Medulla oblongata (tissue), 1 donor: ENCODE data around the gene RRAS.
"Not testable (repeated sequence)": the region's sequence is repeated elsewhere in the genome, so short reads cannot be mapped to it uniquely, and the experiment has no call there.

Experiments
- DNase-seq: peaks from one replicate; pipeline ENCODE4 v3.0.0-alpha.2; 2015; ENCODE audit errors: extremely low spot score

Gene RRAS

DNA sequence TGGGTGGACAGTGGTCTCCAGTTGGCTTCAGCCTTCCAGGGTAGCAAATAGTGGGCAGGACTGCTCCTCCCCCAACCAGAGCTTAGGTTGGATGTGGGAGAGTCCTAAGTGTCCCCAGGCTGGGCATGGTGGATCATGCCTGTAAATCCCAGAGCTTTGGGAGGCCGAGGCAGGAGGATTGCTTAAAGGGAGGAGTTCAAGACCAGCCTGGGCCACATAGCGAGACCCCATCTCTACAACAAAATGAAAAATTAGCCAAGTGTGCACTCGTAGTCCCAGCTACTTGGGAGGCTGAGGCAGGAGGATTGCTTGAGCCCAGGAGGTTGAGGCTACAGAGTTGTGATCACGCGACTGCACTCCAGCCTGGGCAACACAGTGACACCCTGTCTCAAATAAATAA is 7.4 kb downstream of the RRAS start:
- DNase-seq, result no peak

DNA sequence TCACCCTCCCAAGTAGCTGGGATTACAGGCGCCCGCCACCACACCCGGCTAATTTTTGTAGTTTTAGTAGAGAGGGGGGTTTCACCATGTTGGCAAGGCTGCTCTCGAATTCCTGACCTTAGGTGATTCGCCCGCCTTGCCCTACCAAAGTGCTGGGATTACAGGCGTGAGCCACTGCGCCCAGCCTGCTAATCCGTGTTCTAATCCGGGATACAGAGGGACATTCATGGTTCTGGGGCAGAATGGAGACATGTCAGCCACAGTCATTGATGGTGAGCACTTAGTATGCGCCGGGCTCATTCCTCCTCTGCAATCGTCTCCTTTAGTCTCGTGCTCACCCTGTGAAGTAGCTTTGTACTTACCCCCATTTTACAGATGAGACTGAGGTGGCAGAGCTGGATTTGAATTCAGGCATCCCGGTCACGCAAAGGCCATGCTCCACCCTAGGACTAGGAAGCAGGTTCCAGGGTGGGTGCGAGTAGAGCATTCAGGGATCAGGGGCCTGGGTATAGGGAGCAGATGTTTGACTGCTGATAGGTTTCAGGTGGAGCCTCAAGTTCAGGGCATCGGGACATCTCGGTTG is 8.2 kb downstream of the RRAS start:
- no peak for DNase-seq

GRCh38 chr19:49631014-49631588 is 8.8 kb downstream of the RRAS start:
- no peak for DNase-seq

DNA sequence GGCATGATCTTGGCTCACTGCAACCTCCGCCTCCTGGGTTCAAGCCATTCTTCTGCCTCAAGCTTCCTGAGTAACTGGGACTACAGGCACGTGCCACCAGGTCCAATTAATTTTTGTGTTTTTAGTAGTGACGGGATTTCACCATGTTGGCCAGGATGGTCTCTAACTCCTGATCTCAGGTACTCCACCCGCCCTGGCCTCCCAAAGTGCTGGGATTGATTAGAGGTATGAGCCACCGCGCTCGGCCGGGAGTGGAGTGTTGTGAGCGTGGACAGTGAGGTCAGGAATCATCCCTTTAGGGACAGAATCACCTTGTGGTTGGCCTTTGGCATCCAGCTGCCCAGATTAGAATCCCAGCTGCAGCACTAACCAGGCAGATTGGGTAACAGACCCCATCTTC is 10.3 kb downstream of the RRAS start:
- DNase-seq, result no peak

- no peak for DNase-seq
Measured at GRCh38 chr19:49626226-49626625, 13.7 kb downstream of the RRAS start.

GRCh38 chr19:49624967-49625910 is 14.7 kb downstream of the RRAS start:
- no peak for DNase-seq

DNA sequence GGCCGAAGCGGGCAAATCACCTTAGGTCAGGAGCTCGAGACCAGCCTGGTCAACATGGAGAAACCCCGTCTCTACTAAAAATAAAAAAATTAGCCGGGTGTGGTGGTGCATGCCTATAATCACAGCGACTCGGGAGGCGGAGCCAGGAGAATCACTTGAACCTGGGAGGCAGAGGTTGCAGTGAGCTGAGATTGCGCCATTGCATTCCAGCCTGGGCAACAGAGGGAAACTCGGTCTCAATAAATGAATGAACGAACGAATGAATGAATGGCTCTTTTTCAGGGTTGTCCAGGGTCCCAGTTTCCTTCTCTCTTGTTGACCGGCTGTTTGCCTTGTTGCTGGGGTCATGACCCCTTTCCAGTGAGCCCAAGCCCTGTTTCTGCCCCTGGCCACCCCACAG is 22.1 kb downstream of the RRAS start:
- not testable (repeated sequence) for DNase-seq

DNA sequence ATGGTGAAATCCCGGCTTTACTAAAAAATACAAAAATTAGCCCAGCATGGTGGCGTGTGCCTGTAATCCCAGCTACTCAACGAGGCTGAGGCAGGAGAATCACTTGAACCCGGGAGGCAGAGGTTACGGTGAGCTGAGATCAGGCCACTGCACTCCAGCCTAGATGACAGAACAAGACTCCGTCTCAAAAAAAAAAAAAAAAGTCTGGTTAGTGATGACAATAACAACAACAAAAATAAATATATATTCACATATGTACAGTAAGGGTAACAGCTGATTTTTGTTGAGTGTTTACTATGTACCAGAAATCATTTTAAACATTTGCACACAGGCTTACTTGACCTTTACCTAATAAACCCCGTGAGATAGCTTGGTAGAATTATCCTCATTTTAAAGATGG is 23.0 kb downstream of the RRAS start:
- no peak for DNase-seq

GRCh38 chr19:49616532-49616931 is 23.4 kb downstream of the RRAS start:
- DNase-seq, result no peak

- no peak for DNase-seq
Measured at GRCh38 chr19:49615861-49616260, 24.1 kb downstream of the RRAS start.

DNA sequence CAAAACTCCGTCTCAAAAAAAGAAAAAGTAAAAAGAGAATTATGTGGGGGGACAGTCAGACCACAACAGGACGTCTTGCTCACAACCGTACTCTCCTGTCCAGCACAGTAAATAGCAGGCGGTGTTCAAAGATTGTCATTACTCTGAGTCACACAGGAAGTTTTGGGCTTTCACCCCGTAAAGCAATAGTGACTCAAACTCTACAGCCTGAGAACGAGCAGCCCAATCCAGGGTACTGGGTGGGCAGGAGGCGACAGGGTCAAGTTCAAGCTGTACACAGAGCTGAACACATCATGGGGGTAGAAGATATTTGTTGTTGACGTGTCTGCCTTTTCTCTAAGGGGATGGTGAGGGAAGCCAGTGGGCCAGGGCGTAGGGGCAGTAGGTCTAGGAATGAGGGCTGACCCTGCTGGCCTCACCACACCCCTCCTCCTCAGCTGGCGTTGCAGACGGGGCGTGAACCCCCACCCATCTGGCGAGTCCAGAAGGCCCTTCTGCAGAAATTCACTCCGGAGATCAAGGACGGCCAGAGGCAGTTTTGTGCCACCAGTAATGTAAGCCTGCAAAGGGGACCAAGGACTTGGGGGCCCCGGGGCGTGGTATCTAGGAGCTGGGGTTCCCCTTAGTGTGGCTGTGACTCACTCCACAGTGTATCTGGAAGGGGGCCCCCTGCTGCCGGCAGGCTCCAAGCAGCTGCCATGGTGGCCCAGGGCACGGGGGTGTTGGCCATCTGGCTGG is 25.7 kb downstream of the RRAS start:
- no peak for DNase-seq

- no peak for DNase-seq
Measured at GRCh38 chr19:49613374-49613773, 26.6 kb downstream of the RRAS start.

GRCh38 chr19:49609499-49610092 is 30.3 kb downstream of the RRAS start:
- no peak for DNase-seq

DNA sequence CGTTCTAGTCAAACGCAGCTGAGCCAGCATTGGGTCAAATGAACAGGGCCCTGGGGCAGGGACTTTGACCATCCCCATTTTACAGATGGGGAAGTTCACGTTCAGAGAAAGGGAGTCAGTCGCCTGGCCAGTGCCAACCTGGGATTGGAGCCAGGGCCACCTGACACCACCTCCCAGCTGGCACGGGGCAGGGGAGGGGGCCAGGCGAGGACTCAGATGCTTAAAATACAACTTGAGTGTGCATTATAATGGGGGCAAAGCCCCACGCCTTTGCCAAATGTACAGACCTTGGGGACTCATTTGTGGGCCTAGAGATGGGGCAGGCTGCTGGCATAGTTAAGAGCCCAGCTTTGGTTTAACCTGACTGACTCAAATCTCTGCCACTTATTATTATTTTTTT is 34.3 kb downstream of the RRAS start:
- DNase-seq, result no peak

GRCh38 chr19:49602806-49603205 is 37.1 kb downstream of the RRAS start:
- no peak for DNase-seq

GRCh38 chr19:49601482-49602038 is 38.4 kb downstream of the RRAS start:
- DNase-seq, result no peak

GRCh38 chr19:49599378-49600295 is 40.3 kb downstream of the RRAS start:
- no peak for DNase-seq

GRCh38 chr19:49597703-49597974 is 42.3 kb downstream of the RRAS start:
- DNase-seq, result no peak

DNA sequence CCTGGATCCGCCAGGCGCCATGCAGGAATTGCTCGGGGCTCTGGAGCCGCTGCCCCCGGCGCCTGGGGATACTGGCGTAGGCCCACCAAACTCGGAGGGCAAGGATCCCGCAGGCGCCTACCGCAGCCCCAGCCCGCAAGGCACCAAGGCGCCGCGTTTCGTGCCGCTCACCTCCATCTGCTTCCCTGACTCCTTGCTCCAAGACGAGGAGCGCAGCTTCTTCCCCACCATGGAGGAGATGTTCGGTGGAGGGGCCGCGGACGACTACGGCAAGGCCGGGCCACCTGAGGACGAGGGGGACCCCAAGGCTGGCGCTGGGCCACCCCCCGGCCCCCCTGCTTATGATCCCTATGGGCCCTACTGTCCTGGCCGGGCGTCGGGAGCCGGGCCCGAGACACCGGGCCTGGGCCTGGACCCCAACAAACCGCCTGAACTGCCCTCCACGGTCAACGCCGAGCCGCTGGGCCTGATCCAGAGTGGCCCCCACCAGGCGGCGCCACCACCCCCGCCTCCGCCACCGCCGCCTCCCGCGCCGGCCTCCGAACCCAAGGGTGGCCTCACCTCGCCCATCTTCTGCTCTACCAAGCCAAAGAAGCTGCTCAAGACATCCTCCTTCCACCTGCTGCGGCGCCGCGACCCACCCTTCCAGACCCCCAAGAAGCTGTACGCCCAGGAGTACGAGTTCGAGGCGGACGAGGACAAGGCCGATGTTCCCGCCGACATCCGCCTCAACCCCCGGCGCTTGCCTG is 42.8 kb downstream of the RRAS start:
- no peak for DNase-seq

GRCh38 chr19:49596407-49596806 is 43.5 kb downstream of the RRAS start:
- DNase-seq, result no peak
